HL-60 (cell line): ENCODE data around the gene PTPRN2.

Experiments
- DNase-seq, 2 experiments: peaks; one replicate each; pipeline ENCODE4 v3.0.0-alpha.2; 2010 to 2020; ENCODE audit warnings: low read depth in 1 of 2, low spot score in 1 of 2
- H3K27ac ChIP-seq: fragments of 250-450 bp; sonication (Bioruptor Pico); replicated peaks from 2 replicates; pipeline ENCODE4 v1.5.1; 2020; ENCODE audit warnings: mild to moderate bottlenecking, moderate library complexity
- H3K27me3 ChIP-seq: fragments of 250-450 bp; sonication (Bioruptor Pico); 2 replicates; pipeline ENCODE4 v1.5.1; 2021; ENCODE audit warnings: mild to moderate bottlenecking, moderate library complexity; ENCODE audit not compliant: insufficient read depth, poor library complexity, severe bottlenecking
- H3K4me3 ChIP-seq: replicated peaks from 2 replicates; pipeline ENCODE4 v1.5.1; 2011; ENCODE audit warnings: mild to moderate bottlenecking, control low read depth, low read length; ENCODE audit not compliant: insufficient read depth
- CTCF ChIP-seq: IDR thresholded peaks from one replicate; pipeline ENCODE4 v1.5.1; 2011; ENCODE audit warnings: low read length, control low read depth, inconsistent platforms; ENCODE audit not compliant: insufficient read depth
- GABPA ChIP-seq: IDR thresholded peaks from 2 replicates; pipeline ENCODE4 v1.6.1; 2012; ENCODE audit warnings: low read depth
- POLR2AphosphoS5 ChIP-seq: IDR thresholded peaks from 2 replicates; pipeline ENCODE4 v1.6.1; 2012; ENCODE audit warnings: low read depth
- REST ChIP-seq: IDR thresholded peaks from 2 replicates; pipeline ENCODE4 v1.6.1; 2012; ENCODE audit warnings: low read depth; ENCODE audit not compliant: insufficient replicate concordance
- SPI1 ChIP-seq: IDR thresholded peaks from 2 replicates; pipeline ENCODE4 v1.6.1; 2012; ENCODE audit warnings: low read depth, mild to moderate bottlenecking, borderline replicate concordance

PTPRN2 gene

GRCh38 chr7:157620616-157621015, 967.0 kb downstream of the PTPRN2 start:
- no peak overlapping the region for H3K27ac ChIP-seq
- TF ChIP-seq SPI1 = no peak
- no peak for TF ChIP-seq GABPA
- TF ChIP-seq CTCF = no peak
- TF ChIP-seq POLR2AphosphoS5 = no peak
- no peak for TF ChIP-seq REST
- no peak for DNase-seq
- no peak overlapping the region for H3K4me3 ChIP-seq
- H3K27me3 ChIP-seq = no peaks in the 10 kb centered on the region

GRCh38 chr7:157619753-157620525, 967.7 kb downstream of the PTPRN2 start:
- TF ChIP-seq CTCF (no peak), REST (no peak), GABPA (no peak), POLR2AphosphoS5 (no peak), SPI1 (no peak)
- Histone ChIP-seq H3K27ac (no peak overlapping the region), H3K4me3 (no peak overlapping the region), H3K27me3 (no peaks in the 10 kb centered on the region)
- no peak for DNase-seq

- Histone ChIP-seq H3K27me3 (no peaks in the 10 kb centered on the region), H3K4me3 (no peak overlapping the region), H3K27ac (no peak overlapping the region)
- TF ChIP-seq REST (no peak), GABPA (no peak), POLR2AphosphoS5 (no peak)
- DNase-seq = no peak
These were observed 968.6 kb downstream of the PTPRN2 start for GRCh38 chr7:157618823-157619606.
